Stimulated activated CD4-positive, alpha-beta T cell treated with anti-CD3 and anti-CD28 coated beads, Interleukin-15, amount 100 ng/mL, for 1 hour (primary cell): ENCODE measurements around the gene FCER2.

ENCODE experiments used
- DNase-seq, 2 donors: peaks; one replicate each; pipeline ENCODE4 v3.0.0-alpha.2; 2020; ENCODE audit warnings: low read depth in 1 of 2, low spot score in 1 of 2

Gene FCER2

DNA sequence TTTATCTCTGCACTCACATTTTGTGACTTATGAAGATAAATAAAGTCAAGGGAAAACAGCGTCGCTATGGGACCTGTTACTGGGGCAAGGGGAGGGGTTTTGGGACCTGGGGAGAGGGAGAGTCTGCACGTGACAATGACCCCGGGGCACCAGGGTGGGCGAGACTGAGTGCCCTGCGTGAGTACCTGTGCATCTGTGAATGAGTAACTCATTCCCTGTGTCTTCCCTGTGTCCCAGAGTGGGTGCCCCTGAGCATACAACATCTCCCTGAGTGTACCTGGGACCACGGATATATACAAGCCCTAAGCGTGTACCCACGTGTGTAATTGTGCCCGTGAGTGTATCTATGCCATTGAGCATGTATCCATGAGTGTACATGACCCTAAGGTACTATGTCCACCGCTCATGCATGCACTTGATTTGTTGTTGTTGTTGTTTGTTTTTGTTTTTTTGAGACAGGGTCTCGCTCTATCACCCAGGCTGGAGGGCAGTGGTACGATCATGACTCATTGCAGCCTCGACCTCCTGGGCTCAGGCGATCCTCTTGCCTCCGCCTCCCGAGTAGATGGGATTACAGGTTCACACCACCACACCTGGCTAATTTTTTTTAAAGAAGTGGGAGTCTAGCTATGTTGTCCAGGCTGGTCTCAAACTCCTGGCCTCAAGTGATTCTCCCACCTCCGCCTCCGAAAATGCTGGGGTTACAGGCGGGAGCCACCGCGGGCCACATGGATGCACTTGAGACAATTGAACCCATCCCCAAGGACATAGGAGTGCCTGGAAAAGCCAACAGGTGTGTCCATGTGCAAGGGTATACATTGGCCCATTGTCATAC, 21.9 kb downstream of the FCER2 start:
- no peak for DNase-seq

DNA sequence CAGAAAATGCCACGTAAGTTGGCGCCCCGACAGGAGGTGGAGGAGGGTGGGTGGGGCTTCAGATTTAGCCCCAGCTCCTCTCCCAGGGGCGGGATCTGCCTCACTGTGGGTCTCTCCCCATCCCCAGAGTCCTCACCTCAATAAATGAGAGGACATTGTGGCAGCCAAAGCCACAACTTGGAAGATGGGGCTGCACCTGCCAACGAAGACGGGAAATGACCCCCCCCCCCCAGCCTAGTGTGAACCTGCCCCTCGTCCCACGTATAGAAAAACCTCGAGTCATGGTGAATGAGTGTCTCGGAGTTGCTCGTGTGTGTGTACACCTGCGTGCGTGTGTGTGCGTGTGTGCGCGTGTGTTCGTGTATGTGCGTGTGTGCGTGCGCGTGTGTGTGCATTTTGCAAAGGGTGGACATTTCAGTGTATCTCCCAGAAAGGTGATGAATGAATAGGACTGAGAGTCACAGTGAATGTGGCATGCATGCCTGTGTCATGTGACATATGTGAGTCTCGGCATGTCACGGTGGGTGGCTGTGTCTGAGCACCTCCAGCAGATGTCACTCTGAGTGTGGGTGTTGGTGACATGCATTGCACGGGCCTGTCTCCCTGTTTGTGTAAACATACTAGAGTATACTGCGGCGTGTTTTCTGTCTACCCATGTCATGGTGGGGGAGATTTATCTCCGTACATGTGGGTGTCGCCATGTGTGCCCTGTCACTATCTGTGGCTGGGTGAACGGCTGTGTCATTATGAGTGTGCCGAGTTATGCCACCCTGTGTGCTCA, 22.8 kb downstream of the FCER2 start:
- peak; percentile 44 to 48 for DNase-seq

DNA sequence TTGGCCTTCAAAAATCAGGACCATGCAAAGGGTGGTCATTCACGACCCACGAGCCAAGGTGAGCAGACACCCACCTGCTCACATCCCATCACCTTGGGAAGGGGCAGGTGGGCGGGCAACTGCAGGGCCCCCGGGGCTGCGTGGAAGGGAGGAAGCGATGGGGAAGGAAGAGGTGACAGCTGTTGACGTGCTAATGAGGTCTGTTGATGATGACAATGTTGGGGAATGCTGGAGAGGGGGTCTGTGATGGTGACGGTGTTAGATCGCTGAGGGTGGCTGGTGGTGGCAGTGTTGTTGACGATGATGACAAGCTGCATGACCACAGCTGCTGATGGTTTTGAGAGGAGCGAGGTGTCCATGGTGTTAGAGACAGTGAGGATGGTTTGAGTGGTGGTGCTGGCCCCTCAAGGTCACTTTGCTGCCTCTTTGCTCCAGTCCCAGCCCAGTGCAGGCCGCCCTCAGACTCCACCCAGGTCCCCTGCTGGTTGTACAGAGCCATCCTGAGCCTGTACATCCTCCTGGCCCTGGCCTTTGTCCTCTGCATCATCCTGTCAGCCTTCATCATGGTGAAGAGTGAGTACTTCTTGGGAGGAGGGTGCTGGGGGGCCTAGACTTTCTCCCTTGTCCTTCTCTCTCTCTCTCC, 24.1 kb downstream of the FCER2 start:
- DNase-seq, result no peak

DNA sequence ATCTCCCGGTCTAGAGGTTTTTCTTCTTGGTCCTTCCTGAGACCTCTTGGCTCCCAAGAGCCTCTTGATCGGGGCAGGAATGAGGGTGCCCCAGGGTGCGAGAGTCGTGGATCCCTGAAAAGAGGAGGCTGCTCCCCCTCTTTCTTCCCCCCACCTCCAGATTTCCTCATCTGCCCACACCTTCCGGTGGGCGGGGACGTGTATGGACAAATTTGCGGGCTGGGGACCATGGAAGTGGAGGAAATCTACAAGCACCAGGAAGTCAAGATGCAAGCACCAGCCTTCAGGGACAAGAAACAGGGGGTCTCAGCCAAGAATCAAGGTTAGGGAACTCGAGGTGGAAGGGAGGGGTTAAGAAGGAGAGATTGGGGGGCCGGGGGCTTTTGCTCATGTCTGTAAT, 25.1 kb downstream of the FCER2 start, which contains the start of gene MCEMP1:
MCEMP1 (plus strand) TSS at position 237 of the 400 bp plus-strand sequence; CDS start at position 268, 31 bp downstream.
- DNase-seq, result no peak

DNA sequence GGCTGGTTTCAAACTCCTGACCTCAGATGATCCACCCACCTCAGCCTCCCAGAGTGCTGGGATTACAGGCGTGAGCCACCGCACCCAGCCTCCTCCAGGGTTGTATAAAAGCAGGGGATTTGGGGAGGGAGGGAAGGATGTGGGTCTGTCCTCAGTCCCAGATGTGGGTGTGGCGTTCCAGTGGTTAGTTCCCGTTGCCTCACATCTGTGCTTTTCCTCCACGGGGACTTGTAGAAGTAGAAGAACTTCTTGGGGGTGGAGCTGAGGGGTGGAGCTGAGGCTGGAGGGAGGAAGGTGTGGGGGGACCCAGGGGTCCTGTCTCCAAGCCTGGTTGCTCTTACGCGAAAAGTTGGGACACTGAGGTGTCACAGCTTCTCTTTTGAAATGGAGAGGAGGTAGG, 25.6 kb downstream of the FCER2 start:
- DNase-seq, result no peak

DNA sequence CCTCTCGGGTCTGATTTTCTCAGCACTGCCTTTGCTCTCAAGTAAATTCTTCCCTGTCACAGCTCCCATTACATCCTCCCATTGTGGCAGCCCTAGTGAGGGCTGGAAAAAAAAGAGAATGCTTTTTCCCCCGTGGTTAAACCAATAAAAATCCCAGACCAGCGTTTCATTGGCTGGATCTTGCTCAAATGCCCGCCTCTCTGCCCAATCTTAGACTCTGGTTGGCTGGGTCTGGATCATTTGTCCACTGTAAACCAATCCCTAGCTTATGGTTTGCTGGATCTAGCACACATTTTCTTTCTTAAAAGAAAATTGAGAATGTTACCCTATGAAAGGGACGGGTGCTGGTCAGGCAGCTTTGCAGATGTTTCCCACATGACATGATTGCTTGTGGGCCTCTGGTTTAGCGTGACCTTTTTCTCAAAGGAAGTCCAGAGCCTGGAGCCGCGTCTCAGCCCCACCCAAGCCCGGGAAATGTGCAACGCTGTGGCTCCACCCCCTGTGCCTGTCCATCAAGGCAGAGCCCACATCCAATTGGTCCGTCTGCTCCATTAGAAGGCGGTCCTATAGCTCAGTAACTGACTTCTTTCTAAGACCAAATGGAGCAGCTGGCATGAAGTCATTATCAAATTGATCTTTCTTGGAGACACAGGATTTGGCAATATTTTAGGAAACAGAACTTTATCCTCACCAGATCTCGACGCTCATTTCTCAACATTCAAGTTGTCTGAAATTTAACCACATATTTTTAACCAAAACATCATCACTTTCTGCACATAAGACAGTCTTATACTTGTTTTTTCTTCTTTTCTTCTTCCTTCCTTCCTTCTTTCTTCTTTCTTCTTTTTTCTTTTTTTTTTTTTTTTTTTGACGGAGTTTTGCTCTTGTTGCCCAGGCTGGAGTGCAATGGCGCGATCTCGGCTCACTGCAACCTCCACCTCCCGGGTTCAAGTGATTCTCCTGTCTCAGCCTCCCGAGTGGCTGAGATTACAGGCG, 27.6 kb downstream of the FCER2 start:
- no peak for DNase-seq

DNA sequence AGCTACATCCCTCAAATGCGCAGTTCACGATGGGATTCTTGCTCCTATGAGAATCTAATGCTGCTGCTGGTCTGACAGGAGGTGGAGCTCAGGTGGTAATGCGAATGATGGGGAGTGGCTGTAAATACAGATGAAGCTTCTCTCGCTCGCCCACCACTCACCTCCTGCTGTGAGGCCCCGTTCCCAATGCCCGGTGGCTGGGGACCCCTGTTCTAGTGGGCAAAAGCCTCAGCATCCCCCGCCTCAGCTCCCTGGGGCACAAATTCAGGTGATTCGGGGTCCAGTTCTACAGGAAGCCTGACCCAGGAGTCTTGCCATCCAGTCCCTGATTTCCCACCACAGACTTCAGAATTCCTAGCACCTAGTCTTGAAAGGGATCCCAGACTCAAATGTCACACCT, 29.4 kb downstream of the FCER2 start:
- DNase-seq, result no peak

DNA sequence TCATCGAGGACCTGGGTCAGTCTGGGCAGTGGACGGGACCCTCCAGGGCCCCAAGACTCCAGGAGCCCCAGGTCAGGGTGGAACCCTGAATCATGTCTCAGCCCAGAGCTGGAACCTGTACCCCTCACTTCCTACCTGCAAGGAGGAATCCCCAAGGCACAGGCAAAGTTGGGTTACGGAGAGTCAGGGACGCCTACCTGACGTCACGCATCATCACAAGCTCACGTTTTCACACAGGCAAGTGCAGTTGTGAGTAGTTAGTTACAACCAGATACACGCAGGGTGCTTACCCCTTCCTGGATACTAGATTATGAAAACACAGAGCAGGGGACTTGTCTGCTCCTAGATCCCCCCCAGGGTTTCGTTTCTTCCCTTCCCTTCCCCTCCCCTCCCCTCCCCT, 31.1 kb downstream of the FCER2 start:
- DNase-seq, result no peak

DNA sequence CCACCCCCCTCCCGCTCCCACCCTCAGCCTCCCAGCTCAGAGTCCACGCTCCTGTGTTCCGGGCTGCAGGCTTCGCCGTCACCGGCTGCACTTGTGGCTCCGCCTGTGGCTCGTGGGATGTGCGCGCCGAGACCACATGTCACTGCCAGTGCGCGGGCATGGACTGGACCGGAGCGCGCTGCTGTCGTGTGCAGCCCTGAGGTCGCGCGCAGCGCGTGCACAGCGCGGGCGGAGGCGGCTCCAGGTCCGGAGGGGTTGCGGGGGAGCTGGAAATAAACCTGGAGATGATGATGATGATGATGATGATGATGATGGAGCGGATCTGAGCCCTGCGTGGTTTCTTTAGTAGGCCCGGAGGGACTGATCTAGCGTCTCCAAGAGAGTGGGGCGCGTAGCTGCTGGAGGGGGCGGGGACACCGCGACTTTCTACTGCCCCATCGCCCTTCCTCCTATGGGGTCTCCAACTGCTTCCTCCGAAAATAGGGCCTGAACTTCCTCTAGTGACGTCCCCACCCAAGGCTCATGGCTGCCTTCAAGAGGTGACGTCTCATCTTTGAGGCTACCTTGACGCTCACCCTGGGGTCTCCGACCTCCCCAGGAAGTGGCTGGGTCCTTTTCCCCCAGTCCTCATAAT, 31.7 kb downstream of the FCER2 start:
- no peak for DNase-seq

DNA sequence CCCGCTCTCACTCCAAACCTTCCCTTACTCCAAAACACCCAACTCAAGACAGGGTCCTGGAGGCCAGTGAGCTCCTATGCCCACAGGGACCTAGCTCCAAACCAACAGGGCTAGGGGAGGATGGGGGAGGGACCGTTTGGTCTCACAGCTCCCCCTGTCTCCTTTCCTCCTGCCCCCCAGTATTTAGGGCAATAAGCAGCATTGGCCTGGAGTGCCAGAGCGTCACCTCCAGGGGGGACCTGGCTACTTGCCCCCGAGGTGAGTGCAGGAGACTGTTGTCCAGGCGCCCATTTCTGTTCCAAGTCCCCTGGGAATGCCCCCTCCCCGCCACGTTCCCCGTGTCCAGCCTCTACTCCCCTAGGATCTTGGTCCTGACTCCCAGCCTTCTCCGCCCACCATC, 32.3 kb downstream of the FCER2 start:
- no peak for DNase-seq

DNA sequence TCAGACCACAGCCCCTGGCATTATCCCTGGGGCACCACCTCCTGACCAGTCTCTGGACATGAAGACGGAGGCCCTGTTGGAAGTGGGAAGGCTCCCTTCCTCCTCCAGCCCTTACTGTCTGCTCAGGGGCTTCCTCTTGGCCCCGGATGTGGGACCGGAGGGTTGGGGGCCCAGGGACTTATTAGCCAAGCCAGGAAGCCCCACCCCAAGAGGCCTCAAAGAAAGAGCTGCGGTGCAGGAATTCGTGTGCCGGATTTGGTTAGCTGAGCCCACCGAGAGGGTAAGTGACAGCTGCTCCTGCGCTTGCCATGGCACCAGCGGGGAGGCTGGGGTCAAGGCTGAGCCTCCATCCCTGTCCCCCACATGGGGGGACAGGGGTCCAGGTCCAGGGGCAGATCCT, 33.1 kb downstream of the FCER2 start, which contains the start of gene RETN:
RETN (plus strand) TSS at position 208 of the 400 bp plus-strand sequence. CDS start 278 bp downstream, outside the sequence.
- no peak for DNase-seq

DNA sequence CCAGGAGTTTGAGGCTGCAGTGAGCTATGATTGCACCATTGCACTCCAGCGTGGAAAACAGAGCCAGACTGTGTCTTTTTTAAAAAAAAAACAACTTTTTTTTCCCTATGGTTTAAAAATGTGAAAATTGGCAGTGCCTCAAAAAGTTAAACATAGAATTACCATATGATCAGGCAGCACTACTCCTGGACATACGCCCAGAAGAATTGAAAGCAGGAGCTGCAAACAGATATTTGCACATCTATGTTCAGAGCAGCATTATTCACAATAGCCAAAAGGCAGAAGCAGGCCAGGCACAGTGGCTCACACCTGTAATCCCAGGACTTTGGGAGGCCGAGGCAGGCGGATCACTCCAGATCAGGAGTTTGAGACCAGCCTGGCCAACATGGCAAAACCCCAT, 36.9 kb downstream of the FCER2 start:
- DNase-seq, result no peak

DNA sequence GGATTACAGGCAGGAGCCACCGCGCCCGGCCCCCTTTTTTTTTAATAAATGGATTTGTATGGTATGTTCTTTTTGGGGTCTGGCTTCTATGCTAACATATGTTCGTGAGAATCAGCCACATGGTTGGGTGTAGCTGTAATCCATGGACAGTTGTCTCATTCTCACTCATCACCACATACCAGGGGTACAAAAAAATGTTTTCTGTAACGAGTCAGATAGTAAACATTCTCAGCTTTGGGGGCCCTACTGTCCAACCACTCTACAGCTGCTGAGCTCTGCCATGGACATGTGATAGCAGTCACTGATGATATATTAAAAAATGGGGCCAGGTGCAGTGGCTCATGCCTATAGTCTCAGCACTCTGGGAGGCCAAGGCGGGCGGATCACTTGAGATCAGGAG, 38.2 kb downstream of the FCER2 start:
- DNase-seq, result no peak

DNA sequence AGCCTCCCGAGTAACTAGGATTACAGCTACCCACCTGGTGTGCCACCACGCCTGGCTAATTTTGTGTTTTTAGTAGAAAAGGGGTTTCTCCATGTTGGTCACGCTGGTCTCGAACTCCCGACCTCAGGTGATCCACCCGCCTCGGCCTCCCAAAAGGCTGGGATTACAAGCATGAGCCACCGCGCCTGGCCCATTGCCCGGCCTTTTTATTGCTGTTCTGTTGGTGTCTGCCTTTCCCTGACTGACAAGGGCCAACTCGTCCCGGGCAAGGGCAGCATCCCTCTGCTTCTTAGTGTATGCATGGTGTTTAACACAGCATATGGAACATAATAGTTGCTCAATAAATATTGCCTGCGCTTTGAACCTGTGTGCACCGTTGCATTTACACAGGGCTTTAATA, 39.3 kb downstream of the FCER2 start:
- DNase-seq, result no peak

DNA sequence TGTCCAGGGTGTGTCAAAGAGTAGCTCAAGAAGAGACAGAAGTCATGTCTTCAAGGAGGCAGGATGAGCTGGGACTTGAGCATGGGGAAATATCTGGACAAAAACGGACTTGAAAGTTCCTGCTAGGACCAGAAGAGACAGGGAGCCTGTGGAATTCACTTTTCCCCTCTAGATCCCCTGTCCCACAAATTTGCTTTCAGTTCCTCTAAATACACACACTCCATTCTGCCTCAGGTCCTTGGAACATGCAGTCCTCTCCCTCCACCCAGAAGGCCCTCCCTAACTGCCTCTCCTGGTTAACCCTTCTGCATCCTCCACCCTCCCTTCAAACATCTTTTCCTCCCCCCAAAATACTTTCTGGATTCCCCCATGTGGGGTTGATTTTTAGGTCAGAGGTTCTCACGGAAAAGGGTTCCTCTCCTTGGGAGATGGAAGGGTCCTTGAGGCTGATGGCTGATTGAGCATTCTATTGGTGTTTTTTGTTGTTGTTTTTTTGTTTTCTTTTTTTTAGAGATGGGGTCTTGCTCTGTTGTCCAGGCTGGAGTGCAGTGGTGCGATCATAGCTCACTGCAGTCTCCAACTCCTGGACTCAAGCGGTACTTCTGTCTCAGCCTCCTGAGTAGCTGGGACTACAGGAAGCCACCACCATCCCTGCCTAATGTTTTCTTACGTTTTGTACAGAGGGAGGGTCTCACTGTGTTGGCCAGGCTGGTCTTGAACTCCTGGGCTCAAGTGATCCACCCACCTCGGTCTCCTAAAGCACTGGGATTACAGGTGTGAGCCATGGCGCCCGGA, 40.0 kb downstream of the FCER2 start:
- DNase-seq, result no peak

DNA sequence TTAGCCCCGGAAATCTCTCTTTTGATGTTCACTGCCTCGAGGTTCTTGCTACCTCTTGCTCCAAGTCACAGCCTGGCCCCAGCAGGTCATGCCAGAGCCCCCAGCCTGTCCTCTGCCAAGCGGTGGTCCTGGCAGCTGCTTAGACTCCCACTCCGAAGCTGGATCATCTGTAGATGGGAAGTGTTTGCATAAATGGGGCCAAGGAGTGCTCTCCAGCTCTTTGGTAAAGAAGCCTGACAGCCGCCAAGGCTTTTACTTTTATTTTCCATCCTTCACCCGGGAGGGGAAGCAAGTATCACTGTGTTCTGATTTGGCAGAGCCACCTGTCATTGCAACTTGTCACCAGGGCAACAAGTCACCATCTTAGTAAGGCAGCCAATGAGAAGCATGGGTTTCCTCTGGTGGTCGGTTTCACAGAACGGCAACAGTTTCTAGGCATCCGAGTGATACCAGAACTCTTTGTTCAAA, 43.7 kb downstream of the FCER2 start:
- no peak for DNase-seq

DNA sequence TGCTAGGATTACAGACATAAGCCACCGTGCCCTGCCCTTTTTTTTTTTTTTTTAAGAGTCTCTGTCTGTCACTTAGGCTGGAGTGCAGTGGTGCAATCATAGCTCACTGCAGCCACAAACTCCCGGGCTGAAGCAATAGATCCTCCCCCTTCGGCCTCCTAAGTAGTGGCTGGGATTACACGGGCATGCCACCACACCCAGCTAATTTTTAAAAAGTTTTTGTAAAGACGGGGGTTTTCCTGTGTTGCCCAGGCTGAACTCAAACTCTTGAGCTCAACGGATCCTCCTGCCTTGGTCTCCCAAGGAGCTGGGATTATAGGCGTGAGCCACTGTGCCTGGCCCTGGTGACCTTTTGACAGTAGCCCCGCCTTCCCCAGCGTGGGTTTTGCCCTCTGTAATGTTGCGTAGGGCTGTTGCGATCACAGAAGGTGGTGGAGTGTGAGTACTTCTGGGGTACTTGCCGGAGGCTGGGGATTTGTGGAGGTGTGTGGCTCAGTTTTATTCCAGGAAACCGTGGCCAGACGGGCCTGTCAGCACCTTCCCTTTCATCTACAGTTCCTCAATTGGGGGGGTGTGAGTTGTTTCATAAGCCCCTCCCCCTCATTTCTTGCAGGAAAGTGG, 44.7 kb downstream of the FCER2 start:
- DNase-seq, result no peak

DNA sequence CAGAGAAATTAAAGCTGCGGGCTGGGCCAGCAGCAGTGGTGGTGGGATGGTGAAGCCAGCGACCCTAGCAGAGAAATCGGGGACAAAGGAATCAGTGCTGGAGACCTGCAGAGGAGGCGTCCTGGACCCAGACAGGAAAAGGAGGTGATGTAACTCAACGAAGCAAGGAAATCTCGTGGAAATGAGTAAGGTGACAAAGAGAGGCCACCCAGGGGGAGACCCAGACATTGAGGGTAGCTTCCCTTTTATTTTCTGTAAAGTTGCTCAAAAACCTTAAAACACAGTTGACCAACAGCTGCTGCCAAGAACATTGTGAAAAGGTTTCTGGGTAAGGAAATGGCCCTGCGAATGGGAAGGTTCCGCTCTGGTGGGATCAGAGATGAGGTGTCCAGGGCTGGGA, 46.4 kb downstream of the FCER2 start:
- no peak for DNase-seq

DNA sequence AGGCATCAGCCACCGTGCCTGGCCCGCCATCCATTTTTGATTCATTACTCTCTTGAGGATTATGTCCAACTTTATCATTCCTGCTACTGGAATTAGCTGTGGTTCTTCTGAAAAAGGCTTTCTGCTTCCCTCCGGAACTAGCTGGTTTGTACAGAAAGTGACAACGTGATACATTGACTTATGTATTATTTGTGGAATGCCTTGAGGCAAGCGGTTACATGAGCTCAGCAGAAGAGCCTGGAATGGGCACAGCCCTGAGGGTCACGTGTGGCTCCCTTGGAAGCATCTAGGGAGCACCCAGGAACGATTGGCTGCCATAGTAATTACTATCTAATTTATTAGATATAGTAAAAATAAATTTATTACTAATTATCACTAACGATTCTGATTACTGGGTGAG, 47.5 kb downstream of the FCER2 start:
- DNase-seq, result no peak
